Measurements from ENCODE around the gene PGR.
"Not testable (repeated sequence)": the region's sequence is repeated elsewhere in the genome, so short reads cannot be mapped to it uniquely, and the experiment has no call there.

PGR gene

DNA sequence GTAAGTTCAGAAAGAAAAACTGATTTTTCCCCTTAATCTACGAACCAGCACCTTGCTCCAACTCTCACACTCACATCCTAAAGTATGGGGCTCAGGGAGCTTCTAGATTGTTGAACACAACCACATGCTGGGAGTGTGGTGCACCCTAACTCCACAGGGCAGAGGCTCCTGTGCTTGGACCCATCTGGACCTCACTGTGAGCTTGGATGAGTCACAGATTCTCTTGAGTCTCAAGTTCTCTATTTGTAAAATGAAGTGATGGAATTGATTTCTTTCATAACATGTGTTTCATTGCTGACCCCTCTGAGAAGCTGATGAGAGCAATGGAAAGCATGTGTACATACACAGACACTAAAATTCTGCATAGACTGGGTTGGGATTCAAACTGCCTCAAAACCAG, 109.7 kb downstream of the PGR start:
- Mint-ChIP-seq H3K9me3 (no peaks in the 10 kb centered on the region), H3K4me1 (no peaks in the 10 kb centered on the region), H3K27ac (no peak overlapping the region), H3K4me3 (no peak overlapping the region), H3K36me3 (ENCODE audit: low read depth) (no peaks in the 10 kb centered on the region), H3K27me3 (ENCODE audit: low read depth, poor library complexity) (peaks cover 2% of the 10 kb centered on the region)
- TF ChIP-seq CTCF (IDR thresholded peaks at IDR 0.05) = no peak
- no peak for DNase-seq

DNA sequence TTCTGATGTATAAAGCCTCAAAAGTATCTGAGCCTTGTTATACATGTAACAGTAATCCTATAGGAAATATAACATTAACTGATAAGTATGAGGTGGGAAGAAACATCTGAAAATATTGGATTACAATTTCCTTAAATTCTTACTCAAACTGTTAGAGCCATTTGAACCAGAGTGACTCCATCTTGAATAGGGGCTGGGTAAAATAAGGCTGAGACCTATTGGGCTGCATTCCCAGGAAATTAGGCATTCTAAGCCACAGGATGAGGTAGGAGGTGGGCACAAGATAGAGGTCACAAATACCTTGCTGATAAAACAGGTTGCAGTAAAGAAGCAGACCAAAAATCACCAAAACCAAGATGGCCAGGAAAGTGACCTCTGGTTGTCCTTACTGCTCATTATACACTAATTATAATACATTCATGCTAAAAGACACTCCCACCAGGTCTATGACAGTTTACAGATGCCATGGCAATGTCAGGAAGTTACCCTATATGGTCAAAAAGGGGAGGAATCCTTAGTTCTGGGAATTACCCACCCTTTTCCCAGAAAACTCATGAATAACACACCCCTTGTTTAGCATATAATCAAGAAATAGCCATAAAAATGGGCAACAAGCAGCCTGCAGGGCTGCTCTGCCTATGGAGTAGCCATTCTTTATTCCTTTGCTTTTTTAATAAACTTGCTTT, 114.9 kb downstream of the PGR start:
- TF ChIP-seq CTCF (IDR thresholded peaks at IDR 0.05) = no peak
- DNase-seq = no peak
- Mint-ChIP-seq H3K4me3 (no peak overlapping the region), H3K4me1 (no peaks in the 10 kb centered on the region), H3K27me3 (ENCODE audit: low read depth, poor library complexity) (peaks cover 2% of the 10 kb centered on the region), H3K9me3 (no peaks in the 10 kb centered on the region), H3K36me3 (ENCODE audit: low read depth) (no peaks in the 10 kb centered on the region), H3K27ac (no peak overlapping the region)

GRCh38 chr11:101013702-101014101, 115.9 kb downstream of the PGR start:
- H3K9me3 Mint-ChIP-seq; H3K4me3 Mint-ChIP-seq; DNase-seq; H3K36me3 Mint-ChIP-seq (ENCODE audit: low read depth); H3K4me1 Mint-ChIP-seq; H3K27me3 Mint-ChIP-seq (ENCODE audit: low read depth, poor library complexity); H3K27ac Mint-ChIP-seq: not testable (repeated sequence)

- no peaks in the 10 kb centered on the region for H3K9me3 Mint-ChIP-seq
- no peak overlapping the region for H3K27ac Mint-ChIP-seq
- no peaks in the 10 kb centered on the region for H3K4me1 Mint-ChIP-seq
- peaks cover 6% of the 10 kb centered on the region for H3K27me3 Mint-ChIP-seq (ENCODE audit: low read depth, poor library complexity)
- DNase-seq = no peak
- H3K4me3 Mint-ChIP-seq = no peak overlapping the region
- no peak for TF ChIP-seq CTCF (IDR thresholded peaks at IDR 0.05)
- no peaks in the 10 kb centered on the region for H3K36me3 Mint-ChIP-seq (ENCODE audit: low read depth)
Measured at GRCh38 chr11:101011881-101012280, 117.7 kb downstream of the PGR start.

DNA sequence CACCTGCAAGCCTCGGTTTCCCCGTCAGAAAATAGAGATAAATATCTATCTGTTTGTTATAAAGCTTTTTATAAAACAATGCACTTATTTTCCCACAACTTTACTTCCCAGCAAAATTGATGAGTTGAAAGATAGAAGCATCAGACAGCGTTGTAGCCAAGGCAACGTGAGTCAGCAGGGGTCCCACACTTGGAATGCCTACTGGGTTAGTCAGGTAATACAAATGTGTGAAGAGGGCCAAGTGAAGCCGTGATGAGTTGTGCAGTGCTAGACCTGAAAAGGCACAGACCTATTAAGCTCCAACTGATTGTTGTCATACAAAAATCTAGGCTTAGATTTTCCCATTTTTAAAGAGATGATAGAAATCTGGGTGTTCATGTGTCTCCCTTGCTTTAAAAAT, 118.7 kb downstream of the PGR start:
- Mint-ChIP-seq H3K27me3 (ENCODE audit: low read depth, poor library complexity) (peaks cover 4% of the 10 kb centered on the region), H3K4me3 (no peak overlapping the region), H3K36me3 (ENCODE audit: low read depth) (no peaks in the 10 kb centered on the region), H3K4me1 (no peaks in the 10 kb centered on the region), H3K9me3 (no peaks in the 10 kb centered on the region), H3K27ac (no peak overlapping the region)
- no peak for TF ChIP-seq CTCF (IDR thresholded peaks at IDR 0.05)
- DNase-seq = no peak

DNA sequence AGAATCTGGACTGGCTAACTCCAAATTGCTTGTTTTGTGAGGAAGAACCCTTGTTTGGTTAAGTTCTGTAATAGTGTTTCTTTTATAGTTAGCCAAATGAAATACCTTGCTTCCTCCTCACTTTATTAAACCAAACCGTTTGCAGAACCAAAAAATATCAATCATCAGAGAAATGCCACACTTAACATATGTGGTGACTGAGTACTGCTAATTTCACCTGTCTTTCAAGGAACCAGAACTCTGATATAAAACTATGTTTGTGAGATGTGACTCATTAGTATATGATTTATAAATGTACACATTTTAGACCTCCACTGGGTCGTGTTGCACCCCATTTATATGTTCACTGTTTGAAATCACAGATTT, 119.9 kb downstream of the PGR start:
- no peak overlapping the region for H3K4me3 Mint-ChIP-seq
- no peaks in the 10 kb centered on the region for H3K4me1 Mint-ChIP-seq
- TF ChIP-seq CTCF (IDR thresholded peaks at IDR 0.05) = no peak
- H3K9me3 Mint-ChIP-seq = no peaks in the 10 kb centered on the region
- peaks cover 5% of the 10 kb centered on the region for H3K27me3 Mint-ChIP-seq (ENCODE audit: low read depth, poor library complexity)
- no peaks in the 10 kb centered on the region for H3K36me3 Mint-ChIP-seq (ENCODE audit: low read depth)
- DNase-seq = no peak
- no peak overlapping the region for H3K27ac Mint-ChIP-seq
